HuH-7.5 (cell line): ENCODE data around the gene MARCHF4.

Experiments used
- DNase-seq: peaks from one replicate; pipeline ENCODE4 v3.0.0; 2011; ENCODE audit warnings: low spot score

The MARCHF4 gene, protein sequence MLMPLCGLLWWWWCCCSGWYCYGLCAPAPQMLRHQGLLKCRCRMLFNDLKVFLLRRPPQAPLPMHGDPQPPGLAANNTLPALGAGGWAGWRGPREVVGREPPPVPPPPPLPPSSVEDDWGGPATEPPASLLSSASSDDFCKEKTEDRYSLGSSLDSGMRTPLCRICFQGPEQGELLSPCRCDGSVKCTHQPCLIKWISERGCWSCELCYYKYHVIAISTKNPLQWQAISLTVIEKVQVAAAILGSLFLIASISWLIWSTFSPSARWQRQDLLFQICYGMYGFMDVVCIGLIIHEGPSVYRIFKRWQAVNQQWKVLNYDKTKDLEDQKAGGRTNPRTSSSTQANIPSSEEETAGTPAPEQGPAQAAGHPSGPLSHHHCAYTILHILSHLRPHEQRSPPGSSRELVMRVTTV

DNA sequence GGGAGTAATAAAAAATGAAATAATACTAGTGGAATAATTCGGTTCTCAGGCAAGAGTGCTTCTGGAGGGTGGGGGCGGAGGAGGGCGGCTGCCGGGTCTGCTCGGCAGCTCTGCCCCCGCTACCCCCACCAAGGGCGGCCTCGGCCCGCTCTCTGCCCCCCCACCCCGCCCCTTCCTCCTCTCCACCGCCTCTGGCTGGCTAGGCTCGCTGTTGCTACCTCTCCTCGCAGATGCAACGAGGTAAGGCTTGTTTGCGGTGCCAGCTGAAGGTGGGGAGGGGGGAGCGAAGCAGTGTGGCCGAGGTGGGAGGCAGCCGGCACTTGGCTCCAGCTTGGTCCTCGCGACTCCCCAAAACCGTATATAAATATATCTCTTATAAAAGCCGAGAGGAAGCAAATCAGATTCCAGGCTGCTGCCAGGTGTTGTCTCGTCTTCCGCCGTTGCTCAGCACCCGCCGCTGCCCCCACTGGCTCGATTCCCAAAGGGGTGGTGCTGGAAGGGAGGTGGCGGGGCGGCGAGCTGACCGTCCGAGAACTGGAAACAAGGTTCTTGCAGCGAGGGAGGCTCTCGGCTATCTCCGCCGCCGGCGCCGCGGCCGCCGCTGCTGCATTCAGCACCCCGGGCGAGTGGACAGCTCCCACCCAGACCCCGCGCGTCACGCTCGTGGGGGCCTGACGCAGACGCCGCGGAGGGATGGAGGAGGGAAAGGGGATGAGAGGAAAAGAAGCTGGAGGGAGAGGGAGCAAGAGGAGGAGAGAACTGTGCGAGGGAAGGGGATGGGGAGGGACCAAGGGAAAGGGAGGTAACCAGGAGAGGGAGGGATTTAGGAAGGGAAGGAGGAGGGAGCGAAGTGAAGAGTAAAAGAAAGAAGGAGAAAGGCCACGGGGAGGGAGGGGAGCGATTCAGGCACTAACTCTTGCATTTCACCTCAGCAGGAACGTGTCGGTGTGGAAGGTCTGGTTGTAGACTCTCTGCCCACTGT lies at the start of gene MARCHF4:
Gene MARCHF4 (minus strand): TSS at position 763 of the 982 bp plus-strand sequence. CDS start 2,223 bp downstream, outside the sequence.
- peak; percentile 65 for DNase-seq

DNA sequence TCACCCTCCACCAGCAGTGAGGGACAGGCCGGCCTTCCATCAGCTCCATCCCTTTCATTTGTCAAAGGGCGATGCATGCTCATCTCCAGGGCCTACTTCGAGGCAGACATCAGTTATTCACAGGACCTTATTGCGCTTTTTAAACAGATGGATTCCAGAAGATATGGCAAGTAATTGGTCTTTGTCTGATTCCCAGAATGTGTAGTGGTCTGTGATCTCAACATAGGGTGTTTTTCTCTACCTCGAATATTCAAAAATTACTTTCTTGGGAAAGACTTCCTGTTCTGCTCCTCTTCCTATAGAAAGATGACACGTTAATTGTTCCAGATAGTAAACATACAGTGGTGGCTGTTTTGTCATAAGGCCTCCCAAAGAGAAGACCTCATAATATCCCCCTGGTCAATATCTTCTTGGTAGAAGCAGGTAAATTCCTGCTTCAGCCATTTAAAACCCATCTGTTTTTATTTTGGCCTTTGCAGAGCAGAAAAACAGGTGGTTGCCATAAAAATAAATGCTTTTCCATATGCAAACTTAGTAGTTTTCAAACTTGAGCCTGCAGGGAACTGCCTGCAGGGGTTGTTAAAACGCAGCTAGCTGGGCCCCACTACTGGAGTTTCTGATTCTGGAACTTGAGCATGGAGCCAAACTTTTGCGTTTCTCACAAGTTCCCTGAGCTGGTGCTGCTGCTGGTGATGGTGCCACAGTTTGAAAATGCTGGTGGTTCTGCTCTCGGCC lies 48.3 kb upstream of the MARCHF4 start:
- no peak for DNase-seq

DNA sequence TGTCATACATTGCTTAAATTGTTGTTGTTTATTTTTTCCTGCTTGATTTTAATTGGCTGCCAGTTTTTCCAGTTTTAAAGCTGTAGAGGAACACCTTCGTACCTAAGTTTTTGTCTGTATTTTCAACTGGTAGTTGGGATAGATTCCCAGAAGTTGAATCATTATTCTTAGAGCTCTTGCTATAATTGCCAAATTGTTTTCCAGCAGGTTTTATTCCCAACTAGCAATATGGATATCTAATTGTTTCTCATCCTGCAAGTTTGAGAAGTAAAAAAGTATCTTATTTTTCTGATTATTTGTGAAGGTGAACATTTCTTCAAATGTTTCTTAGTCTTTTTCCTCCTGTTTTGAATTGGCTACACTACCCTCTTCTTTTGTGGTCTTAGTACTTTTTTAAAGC lies 46.7 kb upstream of the MARCHF4 start:
- no peak for DNase-seq

DNA sequence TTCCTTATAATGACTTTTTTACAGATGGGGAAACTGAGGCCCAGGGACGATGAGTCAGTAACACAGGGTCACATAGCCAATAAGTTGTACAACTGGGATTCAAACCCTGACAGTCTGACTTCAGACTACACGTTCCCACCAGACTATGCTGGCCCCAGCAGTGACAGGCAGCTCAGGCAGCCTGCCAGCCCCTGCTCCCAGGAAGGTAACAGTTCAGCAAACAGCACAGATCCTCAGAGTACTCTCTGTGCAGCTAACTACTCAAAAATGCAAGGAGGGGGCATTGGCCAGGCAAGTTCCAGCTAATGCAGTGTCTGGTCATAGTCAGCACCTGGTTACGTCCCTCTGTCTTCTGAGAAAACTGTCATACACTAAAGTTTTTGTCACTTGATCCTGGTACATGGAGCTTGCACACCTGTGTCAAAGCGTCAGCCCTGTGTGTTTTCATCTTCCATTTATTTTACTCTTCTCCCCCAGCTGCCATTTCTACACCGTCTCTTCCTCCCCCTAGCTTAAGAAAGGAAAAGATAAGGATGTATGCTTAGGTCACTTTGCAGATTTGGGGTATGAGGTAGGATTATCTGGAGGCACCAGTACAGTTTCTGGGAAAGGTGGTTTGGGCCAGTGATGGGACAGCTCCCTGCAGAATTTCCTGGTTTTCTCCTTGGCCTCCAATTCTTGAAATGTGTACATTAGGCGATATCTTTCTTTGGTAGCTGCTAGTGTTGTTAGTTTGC lies 44.5 kb upstream of the MARCHF4 start:
- DNase-seq = no peak

DNA sequence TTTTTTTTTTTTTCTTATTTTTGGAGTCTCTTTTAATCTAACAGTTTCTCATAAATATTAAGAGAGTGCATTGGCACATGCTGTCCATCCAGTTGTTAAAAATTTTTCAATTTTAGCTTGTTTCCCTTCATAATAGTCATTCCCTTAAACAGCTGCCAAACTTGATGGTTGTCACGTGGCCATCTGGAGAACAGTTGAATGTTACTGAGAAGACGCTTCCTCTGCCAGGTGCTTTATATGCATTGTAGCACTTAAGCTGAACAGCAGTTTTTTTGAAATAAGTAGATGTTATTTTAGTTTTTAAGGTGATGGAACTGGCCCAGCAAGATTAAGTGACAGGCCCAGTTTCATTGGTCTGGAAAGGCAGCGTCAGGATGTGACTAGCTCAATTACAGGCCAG lies 43.3 kb upstream of the MARCHF4 start:
- DNase-seq = no peak

DNA sequence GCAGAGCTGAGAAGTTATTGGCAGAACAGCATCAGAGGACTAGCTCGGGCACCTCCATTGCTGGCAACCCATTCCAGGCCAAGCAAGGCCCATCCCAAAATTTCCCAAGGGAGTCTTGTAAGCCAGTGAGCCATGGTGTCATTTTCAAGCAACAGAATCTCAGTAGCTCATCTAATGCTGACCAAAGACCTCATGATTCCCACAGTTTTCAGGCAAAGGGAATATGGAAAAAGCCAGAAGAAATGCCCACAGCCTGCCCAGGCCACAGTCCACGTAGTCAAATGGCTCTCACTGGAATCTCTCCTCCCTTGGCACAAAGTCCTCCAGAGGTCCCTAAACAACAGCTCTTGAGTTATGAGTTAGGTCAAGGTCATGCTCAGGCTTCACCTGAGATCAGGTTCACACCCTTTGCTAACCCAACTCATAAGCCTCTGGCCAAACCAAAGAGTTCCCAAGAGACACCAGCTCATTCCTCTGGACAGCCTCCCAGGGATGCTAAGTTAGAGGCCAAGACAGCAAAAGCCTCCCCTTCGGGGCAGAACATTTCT lies 42.6 kb upstream of the MARCHF4 start:
- no peak for DNase-seq

DNA sequence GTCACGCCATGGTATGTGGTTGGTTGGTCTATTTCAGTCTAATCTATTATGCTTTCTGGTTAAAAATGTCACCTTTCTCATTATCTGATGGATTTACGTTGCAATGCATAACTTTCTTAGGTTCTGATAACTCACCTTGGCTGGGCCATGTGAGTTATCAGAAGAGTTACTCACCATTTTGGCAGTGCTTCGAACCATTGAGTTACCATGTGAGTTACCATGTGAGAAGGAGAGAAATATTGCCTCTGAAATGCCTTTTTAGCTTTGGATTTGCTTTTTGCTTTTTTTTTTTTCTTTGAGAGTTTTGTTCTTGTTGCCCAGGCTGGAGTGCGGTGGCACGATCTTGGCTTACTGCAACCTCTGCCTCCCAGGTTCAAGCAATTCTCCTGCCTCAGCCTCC lies 41.6 kb upstream of the MARCHF4 start:
- no peak for DNase-seq

DNA sequence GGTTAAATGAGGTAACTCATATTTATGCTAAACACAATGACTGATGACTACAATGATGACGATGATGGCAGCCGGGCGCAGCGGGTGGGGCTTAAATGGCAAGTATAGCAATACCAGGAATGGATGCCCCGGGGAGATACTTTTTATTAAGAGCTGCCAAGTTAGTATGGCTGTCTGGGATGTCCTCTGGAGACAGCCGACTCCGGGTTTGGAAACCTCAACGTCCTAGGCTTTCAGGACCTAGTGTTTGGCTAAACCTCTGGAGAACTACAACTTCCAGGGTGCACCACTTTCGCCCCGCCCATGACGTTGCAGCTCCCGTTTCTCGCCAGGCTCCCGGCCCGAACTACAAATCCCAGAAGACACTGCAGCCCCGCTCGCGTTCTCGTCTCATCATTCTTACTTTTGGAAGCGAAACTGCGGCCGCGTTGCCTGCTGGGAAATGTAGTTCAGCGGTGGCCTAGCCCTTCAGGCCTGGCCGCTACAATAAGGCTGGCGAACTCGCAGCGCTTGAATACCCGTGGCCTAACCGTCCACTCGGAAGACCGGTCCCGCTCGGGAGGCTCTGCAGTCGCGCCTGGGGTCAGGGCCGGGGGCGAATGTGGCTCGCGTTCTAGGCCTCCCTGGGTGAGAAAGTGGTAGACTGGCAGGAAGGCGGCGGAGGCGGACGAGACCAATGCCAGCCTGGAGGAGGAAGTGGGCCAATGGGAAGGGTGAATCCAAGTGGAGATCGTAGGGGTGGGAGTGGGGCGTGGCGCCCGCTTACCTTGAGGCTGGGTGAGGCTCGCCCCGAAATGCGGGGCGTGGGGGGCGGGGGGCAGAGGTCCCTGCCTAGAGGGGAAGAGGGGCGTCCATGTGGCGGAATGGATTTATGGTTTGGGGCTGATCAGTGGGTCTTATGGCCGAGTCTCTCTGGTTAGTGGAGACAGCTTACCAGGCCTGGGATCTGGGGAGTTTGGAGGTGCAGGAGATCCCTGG lies 40.0 kb upstream of the MARCHF4 start, which contains the start of gene SMARCAL1:
Gene SMARCAL1 (plus strand): TSS at position 463 of the 978 bp plus-strand sequence. CDS start 2,221 bp downstream, outside the sequence.
- DNase-seq = peak; percentile 71

DNA sequence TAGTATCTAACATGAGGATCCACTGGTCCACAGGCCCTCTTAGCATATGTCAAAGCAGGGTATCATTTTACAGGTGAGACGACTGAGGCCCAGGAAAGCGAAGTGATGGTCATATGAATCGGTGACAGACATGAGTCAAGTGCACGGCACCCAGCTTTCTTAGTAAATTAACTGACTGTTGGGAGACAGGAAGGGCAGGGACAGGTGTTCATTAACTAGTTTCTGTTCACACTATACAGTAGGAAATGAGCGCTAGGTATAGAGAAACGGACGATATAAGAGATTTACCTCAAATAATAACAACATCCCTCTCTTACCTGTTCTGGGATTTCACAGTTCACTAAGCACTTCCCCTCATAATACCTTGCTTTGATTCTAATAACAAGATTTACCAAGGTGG lies 38.3 kb upstream of the MARCHF4 start:
- no peak for DNase-seq

DNA sequence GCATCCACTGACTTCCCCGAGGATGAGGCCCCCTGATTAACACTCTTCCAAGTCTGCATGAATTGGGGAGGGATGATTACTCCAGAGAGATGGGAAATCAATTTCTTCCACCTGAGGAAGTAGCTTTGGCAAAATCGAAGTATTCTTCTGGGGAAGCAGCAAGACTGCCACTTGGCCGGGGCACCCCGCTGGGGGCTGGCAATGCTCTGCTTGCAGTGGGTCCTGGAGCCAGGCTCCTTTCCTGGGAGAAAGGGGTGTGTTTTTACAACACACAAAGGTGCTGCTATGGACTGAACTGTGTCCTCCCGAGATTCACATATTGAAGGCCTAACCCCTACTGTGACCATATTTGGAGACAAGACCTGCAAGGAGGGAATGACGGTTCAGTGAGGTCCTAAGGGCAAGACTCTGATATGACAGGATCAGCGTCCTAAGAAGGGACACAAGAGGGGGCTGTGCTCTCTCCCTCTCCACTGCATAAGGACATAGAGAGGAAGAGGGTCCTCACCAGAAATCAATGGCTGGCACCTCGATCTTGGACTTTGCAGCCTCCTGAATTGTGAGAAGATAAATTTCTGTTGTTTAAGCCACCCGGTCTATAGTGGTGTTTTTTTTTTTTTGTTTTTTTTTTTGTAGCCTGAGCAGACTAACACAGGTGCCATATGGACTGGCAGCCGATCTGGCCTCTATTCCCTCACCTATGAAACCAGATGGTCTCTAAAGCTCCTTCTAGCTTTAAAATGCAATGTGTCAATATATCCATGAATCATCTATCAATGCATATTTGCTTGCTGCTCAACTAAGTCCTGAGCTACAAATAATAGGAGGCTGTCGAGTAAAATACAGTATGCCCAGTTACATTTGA lies 36.4 kb upstream of the MARCHF4 start:
- DNase-seq = no peak

DNA sequence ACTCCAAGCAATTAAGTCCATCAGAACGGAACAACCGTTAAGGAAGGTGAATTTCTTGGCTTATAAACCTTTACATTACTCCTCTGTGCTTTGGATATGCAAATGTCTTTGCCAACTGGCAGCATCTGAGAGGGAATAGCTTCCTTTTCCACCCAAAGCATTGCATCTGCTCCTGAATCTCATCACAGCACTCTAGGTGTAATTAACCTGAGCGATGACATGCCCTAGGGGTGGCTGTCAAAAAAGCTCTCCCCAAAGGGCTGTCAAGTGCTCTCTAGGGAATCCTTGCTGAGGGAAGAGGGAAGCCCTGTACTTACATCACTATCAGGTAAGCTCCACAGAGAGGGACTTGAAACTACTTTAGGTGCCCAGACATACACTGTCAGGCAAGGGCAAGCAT lies 34.5 kb upstream of the MARCHF4 start:
- DNase-seq = no peak

DNA sequence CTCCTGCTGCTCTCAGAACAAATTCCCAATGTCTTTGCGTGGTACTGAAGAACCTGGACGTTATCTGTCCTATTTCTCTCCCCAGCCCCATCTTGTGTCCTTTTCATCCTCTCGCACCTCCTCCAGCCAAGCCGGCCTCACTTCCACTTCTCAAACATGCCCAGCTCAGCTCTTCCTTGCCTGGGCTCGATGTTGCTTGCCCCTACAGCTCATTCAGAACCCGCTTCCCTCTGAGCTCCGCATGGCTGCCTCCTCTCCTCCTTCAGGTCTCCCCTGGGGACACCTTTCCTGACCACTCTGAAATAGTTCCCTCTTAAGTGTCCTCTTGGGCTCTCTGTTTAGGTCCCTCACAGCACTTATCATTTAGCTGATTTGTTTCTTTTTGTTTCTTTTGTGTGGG lies 33.3 kb upstream of the MARCHF4 start:
- DNase-seq = no peak

DNA sequence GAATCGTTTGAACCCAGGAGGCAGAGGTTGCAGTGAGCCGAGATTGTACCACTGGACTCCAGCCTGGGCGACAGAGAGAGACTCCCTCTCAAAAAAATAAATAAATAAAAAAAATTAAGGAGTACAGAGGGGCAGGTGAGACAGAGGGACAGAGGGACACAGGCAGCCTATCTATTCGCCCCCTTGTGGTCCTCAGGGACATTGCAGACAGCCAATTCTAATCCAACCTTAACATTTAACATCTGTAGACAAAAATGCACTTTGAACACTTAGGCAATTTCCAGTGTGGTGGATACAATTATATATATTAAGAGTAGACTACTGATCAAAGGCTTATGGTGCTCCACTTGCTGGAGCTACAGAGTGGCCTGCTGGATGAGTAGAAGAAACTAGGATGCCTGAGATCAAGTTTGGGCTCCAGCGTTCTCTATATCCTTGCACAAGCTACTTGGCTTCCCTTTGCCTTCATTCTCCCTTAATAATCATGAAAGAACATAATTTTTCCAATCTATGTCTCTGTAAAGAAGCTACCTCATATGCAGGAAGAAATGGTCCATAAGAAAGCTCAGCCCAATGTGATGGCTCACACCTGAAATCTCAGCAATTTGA lies 31.8 kb upstream of the MARCHF4 start:
- DNase-seq = no peak

DNA sequence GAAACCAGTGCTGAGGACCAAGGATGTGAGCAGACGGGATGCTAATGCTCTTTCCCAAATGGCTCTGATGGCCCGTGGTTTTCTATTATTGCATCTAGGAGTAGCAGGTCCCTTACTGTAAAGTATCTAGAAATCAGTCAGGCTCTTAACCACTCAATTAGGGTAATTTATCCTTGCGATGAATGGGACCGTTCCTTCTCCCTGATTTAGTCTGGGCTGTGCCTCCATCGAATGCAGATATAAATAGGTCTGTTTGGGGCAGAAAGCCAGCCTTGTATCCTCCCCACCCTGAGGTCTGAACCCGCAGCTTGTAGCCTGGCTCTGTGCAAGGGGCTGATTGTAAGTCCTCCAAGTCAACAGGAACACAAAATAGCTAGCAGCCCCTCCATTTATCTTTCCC lies 30.5 kb upstream of the MARCHF4 start:
- DNase-seq = no peak

DNA sequence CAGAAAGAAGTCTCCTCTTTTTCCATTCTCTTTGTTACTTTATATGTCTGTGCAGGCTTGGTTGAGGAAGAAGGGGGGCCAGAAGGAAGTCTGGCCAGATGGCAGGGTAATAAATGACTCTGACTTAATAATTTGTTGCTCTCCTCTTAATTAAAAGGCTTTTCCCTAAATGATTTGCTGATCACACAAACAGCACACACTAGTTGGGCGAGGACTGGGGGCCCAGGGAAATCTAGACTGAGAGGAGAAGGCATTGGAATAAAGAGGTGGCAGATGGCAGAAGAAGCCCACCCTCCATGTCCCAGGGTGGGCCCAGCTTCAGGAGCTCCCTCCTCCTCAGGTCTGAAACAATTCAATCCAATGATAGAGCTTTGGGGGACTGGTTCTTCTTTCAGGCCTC lies 27.3 kb upstream of the MARCHF4 start:
- no peak for DNase-seq

DNA sequence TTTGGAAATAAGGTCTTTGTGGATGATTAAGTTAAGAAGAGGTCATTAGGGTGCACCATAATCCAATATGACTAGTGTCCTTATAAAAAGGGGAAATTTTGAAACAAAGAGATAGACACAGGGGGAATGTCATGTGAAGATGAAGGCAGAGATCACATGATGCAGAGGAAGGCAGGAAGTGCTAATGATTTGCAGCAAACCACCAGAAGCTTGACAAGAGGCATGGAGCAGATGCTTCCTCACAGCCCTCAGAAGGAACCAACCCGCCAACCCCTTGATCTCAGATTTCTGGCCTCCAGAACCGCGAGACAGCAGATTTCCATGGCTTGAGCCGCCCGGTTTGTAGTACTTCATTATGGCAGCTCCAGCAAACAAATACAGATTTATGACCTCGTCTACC lies 22.6 kb upstream of the MARCHF4 start:
- no peak for DNase-seq

DNA sequence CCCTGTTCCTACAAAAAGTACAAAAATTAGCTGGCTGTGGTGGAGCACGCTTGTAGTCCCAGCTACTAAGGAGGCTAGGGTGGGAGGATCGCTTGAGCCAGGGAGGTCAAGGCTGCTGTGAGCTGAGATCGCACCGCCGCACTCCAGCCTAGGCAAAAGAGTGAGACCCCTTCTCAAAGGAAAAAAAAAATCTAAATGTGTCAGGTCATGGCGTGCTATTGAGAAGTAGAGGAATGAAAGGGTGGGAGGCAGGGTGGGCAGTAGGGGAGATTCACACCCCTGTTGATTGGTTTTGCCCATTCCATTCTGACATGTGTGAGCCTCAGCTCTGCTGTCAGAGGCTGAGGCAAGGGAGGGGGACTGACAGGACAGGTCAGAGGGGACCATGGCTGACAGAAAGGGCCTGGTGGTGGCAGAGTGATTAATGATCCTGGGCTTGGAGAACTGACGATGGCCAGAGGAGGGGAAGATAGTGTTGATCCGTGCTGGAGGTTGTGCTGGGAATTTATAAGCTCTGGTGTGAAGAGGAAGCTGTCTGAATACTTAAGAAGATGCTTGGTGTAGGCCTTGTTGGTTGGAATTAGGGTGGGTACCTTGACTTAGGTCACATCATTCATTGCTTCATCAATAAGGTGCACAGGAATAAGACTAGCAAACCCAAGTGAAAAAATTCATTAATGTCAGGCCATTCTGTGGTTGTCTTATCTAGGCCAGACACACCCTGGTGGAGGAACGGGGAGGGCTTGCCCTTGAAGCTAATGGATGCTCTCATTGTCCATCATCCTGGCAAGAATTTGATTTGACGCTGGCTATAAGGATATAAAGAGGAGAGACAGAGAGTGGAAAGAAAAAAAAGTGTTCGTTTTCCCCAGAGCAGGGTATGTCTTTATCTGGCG lies 20.9 kb upstream of the MARCHF4 start:
- DNase-seq = no peak
